H1 (cell line): ENCODE measurements around the gene CYYR1. TPM values are rescaled to one million over a fixed set of nuclear protein-coding genes. Genes with fewer than 3 reads are reported as not detected.

Experiments
- CTCF ChIA-PET: fragments of 300-600 bp; sonication (Branson Sonifier 250); formaldehyde crosslinking; loops from one replicate; lab custom pipeline; 2021; ENCODE audit not compliant: partially characterized antibody; lab: Charles Lee
- POLR2A ChIA-PET: fragments of 300-600 bp; sonication (Branson Sonifier 250); formaldehyde crosslinking; loops from one replicate; lab custom pipeline; 2021; ENCODE audit warnings: inconsistent platforms; ENCODE audit not compliant: partially characterized antibody; lab: Charles Lee
- DNase-seq, 2 experiments: peaks; one replicate each; pipeline versions ENCODE4 v3.0.0 to v3.0.0-alpha.2; 2010 to 2022; ENCODE audit warnings: low spot score in 2 of 2, low read depth in 1 of 2, mixed read lengths in 1 of 2
- FAIRE-seq: peaks from 2 replicates; lab custom pipeline; 2011; peaks lifted over from hg19 to GRCh38; lab: Jason Lieb, UNC
- H2AFZ ChIP-seq: 2 replicates; pipeline ENCODE4 v1.8.1; 2012; ENCODE audit warnings: low read length, inconsistent platforms
- H2AK5ac ChIP-seq: 2 replicates; pipeline ENCODE4 v1.6.1; 2013; ENCODE audit warnings: low read depth, low read length
- H2BK120ac ChIP-seq: replicated peaks from 2 replicates; pipeline ENCODE3; 2013; ENCODE audit warnings: low read depth, low read length, inconsistent platforms
- H2BK12ac ChIP-seq: 2 replicates; pipeline ENCODE4 v1.6.1; 2013; ENCODE audit warnings: low read depth, low read length
- H2BK15ac ChIP-seq: 2 replicates; pipeline ENCODE4 v1.6.1; 2013; ENCODE audit warnings: low read length
- H2BK20ac ChIP-seq: 2 replicates; pipeline ENCODE4 v1.6.1; 2013; ENCODE audit warnings: low read length
- H2BK5ac ChIP-seq: 2 replicates; pipeline ENCODE4 v1.6.1; 2013; ENCODE audit warnings: low read depth, low read length
- H3K14ac ChIP-seq: 2 replicates; pipeline ENCODE4 v1.6.1; 2013; ENCODE audit warnings: inconsistent platforms; ENCODE audit not compliant: insufficient read length
- H3K18ac ChIP-seq: 2 replicates; pipeline ENCODE4 v1.6.1; 2013; ENCODE audit warnings: low read length; ENCODE audit errors: extremely low read depth
- H3K23ac ChIP-seq: 2 replicates; pipeline ENCODE4 v1.6.1; 2013; ENCODE audit warnings: inconsistent platforms; ENCODE audit not compliant: insufficient read length
- H3K23me2 ChIP-seq: 2 replicates; pipeline ENCODE4 v1.6.1; 2013; ENCODE audit warnings: low read depth, low read length
- H3K27ac ChIP-seq: 2 replicates; pipeline ENCODE4 v1.6.1; 2011; ENCODE audit warnings: low read depth, low read length, inconsistent platforms
- H3K27me3 ChIP-seq, 4 experiments: replicated peaks in 1 of 4; 1 replicate in 1 of 4; 2 replicates in 3 of 4; pipeline versions ENCODE4 v1.6.1 to v1.8.1; 2011 to 2013; ENCODE audit warnings: low read length in 3 of 4, mild to moderate bottlenecking in 3 of 4, inconsistent platforms in 2 of 4, mixed read lengths in 2 of 4, moderate library complexity in 1 of 4; ENCODE audit not compliant: control insufficient read depth in 3 of 4, insufficient read depth in 3 of 4; ENCODE audit errors: extremely low read depth in 1 of 4
- H3K36me3 ChIP-seq, 4 experiments: 2 replicates each; pipeline versions ENCODE4 v1.6.1 to v1.8.1; 2011 to 2013; ENCODE audit warnings: mild to moderate bottlenecking in 4 of 4, low read length in 3 of 4, moderate library complexity in 2 of 4, control low read depth in 1 of 4, inconsistent platforms in 1 of 4; ENCODE audit not compliant: insufficient read depth in 4 of 4, control insufficient read depth in 2 of 4
- H3K4ac ChIP-seq: replicated peaks from 2 replicates; pipeline ENCODE3; 2013; ENCODE audit warnings: low read length, low read depth, mixed read lengths, inconsistent platforms; ENCODE audit not compliant: insufficient read length
- H3K4me1 ChIP-seq, 4 experiments: replicated peaks in 1 of 4; 1 replicate in 1 of 4; 2 replicates in 3 of 4; pipeline versions ENCODE4 v1.6.1 to v1.8.1; 2011 to 2013; ENCODE audit warnings: low read length in 3 of 4, inconsistent platforms in 2 of 4, mixed read lengths in 1 of 4; ENCODE audit not compliant: insufficient read depth in 4 of 4, control insufficient read depth in 3 of 4
- H3K4me2 ChIP-seq, 2 experiments: 2 replicates each; pipeline versions ENCODE4 v1.6.1 to v1.8.1; 2011 to 2013; ENCODE audit warnings: low read depth in 2 of 2, low read length in 2 of 2, control low read depth in 1 of 2, inconsistent platforms in 1 of 2, mild to moderate bottlenecking in 1 of 2; ENCODE audit not compliant: insufficient read depth in 1 of 2
- H3K4me3 ChIP-seq, 4 experiments: fragments of 200-600, 300-600 bp in 1 of 4; sonication (generic), shearing (Covaris generic), sonication (Bioruptor Twin) in 1 of 4; 2 replicates each; pipeline versions ENCODE4 v1.5.1 to v1.8.1; 2011 to 2016; ENCODE audit warnings: low read length in 4 of 4, low read depth in 3 of 4, control low read depth in 2 of 4, inconsistent platforms in 2 of 4, mild to moderate bottlenecking in 2 of 4, mixed read lengths in 1 of 4, moderate library complexity in 1 of 4; ENCODE audit not compliant: insufficient read depth in 2 of 4; ENCODE audit errors: extremely low read depth in 1 of 4
- H3K56ac ChIP-seq: replicated peaks from 2 replicates; pipeline ENCODE3; 2013; ENCODE audit warnings: low read depth, mild to moderate bottlenecking, mixed read lengths, low read length, inconsistent platforms; ENCODE audit not compliant: insufficient read length
- H3K79me1 ChIP-seq: 2 replicates; pipeline ENCODE4 v1.6.1; 2013; ENCODE audit warnings: low read depth, low read length, control low read depth
- H3K79me2 ChIP-seq, 2 experiments: 2 replicates each; pipeline versions ENCODE4 v1.6.1 to v1.8.1; 2012 to 2013; ENCODE audit warnings: low read length in 2 of 2, mild to moderate bottlenecking in 2 of 2, inconsistent platforms in 1 of 2; ENCODE audit not compliant: insufficient read depth in 2 of 2, control insufficient read depth in 1 of 2
- H3K9ac ChIP-seq, 4 experiments: replicated peaks in 1 of 4; 1 replicate in 1 of 4; 2 replicates in 3 of 4; pipeline versions ENCODE4 v1.6.1 to v1.8.1; 2011 to 2013; ENCODE audit warnings: low read depth in 3 of 4, low read length in 3 of 4, control low read depth in 2 of 4, mild to moderate bottlenecking in 2 of 4, moderate library complexity in 2 of 4, inconsistent platforms in 1 of 4; ENCODE audit errors: extremely low read depth in 1 of 4
- H3K9me3 ChIP-seq, 2 experiments: 2 replicates each; pipeline versions ENCODE4 v1.6.1 to v1.8.1; 2012 to 2013; ENCODE audit warnings: mild to moderate bottlenecking in 2 of 2, moderate library complexity in 2 of 2, control low read depth in 1 of 2, inconsistent platforms in 1 of 2, low read depth in 1 of 2, low read length in 1 of 2, mixed read lengths in 1 of 2; ENCODE audit not compliant: insufficient read depth in 2 of 2
- H4K20me1 ChIP-seq, 2 experiments: replicated peaks in 1 of 2; 2 replicates each; pipeline versions ENCODE3 to v1.8.1; 2011 to 2013; ENCODE audit warnings: inconsistent platforms in 2 of 2, low read length in 2 of 2, mild to moderate bottlenecking in 1 of 2; ENCODE audit not compliant: insufficient read depth in 2 of 2, control insufficient read depth in 1 of 2
- H4K5ac ChIP-seq: 2 replicates; pipeline ENCODE4 v1.6.1; 2013; ENCODE audit warnings: low read length, low read depth, mixed read lengths, inconsistent platforms; ENCODE audit not compliant: insufficient read length
- H4K8ac ChIP-seq: 2 replicates; pipeline ENCODE4 v1.8.0; 2013; ENCODE audit warnings: mild to moderate bottlenecking, moderate library complexity, low read length, inconsistent platforms; ENCODE audit not compliant: insufficient read depth; ENCODE audit errors: extremely low read depth
- H4K91ac ChIP-seq: replicated peaks from 2 replicates; pipeline ENCODE3; 2013; ENCODE audit warnings: low read length, mixed read lengths, inconsistent platforms; ENCODE audit not compliant: insufficient read length
- BACH1 ChIP-seq: IDR thresholded peaks from 2 replicates; pipeline ENCODE4 v1.6.1; 2012; ENCODE audit warnings: low read length, improper control_type of control experiment
- BRCA1 ChIP-seq: IDR thresholded peaks from 2 replicates; pipeline ENCODE4 v1.6.1; 2012; ENCODE audit warnings: low read depth, low read length, improper control_type of control experiment
- CBX8 ChIP-seq: fragments of 300-800, 300-1000 bp; sonication (generic); IDR thresholded peaks from 2 replicates; pipeline ENCODE4 v1.7.1; 2016; ENCODE audit warnings: low read depth, low read length, borderline replicate concordance
- CTBP2 ChIP-seq: IDR thresholded peaks from 2 replicates; pipeline ENCODE4 v1.7.0; 2011; ENCODE audit warnings: borderline replicate concordance, mild to moderate bottlenecking, moderate library complexity, mixed read lengths, low read length; ENCODE audit not compliant: insufficient read depth, insufficient read length
- EGR1 ChIP-seq: IDR thresholded peaks from 2 replicates; pipeline ENCODE4 v1.6.1; 2011; ENCODE audit warnings: low read depth, low read length, borderline replicate concordance
- FOSL1 ChIP-seq: IDR thresholded peaks from 2 replicates; pipeline ENCODE4 v1.6.1; 2011; ENCODE audit warnings: mild to moderate bottlenecking, low read depth, low read length, moderate library complexity; ENCODE audit not compliant: insufficient read depth
- GABPA ChIP-seq: IDR thresholded peaks from 2 replicates; pipeline ENCODE4 v1.6.1; 2011; ENCODE audit warnings: mild to moderate bottlenecking, low read length, moderate library complexity, borderline replicate concordance; ENCODE audit not compliant: insufficient read depth
- GTF2F1 ChIP-seq: IDR thresholded peaks from 2 replicates; pipeline ENCODE4 v1.6.1; 2012; ENCODE audit warnings: low read depth, low read length, improper control_type of control experiment, borderline replicate concordance
- NRF1 ChIP-seq: IDR thresholded peaks from 2 replicates; pipeline ENCODE4 v1.6.1; 2011; ENCODE audit warnings: mild to moderate bottlenecking, low read depth, low read length, improper control_type of control experiment
- RAD21 ChIP-seq, 2 experiments: IDR thresholded peaks in 1 of 2; conservative IDR thresholded peaks in 1 of 2; 2 replicates each; pipeline ENCODE4 v1.6.1; 2011; ENCODE audit warnings: low read depth in 2 of 2, low read length in 2 of 2, improper control_type of control experiment in 1 of 2, inconsistent platforms in 1 of 2, mild to moderate bottlenecking in 1 of 2, moderate library complexity in 1 of 2
- SIX5 ChIP-seq: IDR thresholded peaks from 2 replicates; pipeline ENCODE4 v1.6.1; 2011; ENCODE audit warnings: mild to moderate bottlenecking, low read depth, low read length
- TAF1 ChIP-seq: IDR thresholded peaks from 2 replicates; pipeline ENCODE4 v1.6.1; 2011; ENCODE audit warnings: mild to moderate bottlenecking, low read depth, low read length
- TBP ChIP-seq: IDR thresholded peaks from 2 replicates; pipeline ENCODE4 v1.6.1; 2011; ENCODE audit warnings: low read depth, low read length, improper control_type of control experiment
- WGBS, 2 experiments: shearing (Covaris generic) in 1 of 2; methylation state at CpG; one replicate each; pipeline versions ENCODE4 v1.1.6 to v1.1.7; 2013 to 2015; ENCODE audit warnings: low lambda C conversion rate in 2 of 2, mixed read lengths in 2 of 2, inconsistent platforms in 1 of 2, low coverage in 1 of 2, missing lambda C conversion rate in 1 of 2; ENCODE audit not compliant: insufficient replicate concordance in 2 of 2, insufficient coverage in 1 of 2, insufficient read length in 1 of 2; ENCODE audit errors: extremely low coverage in 1 of 2, missing lambda C conversion rate in 1 of 2; 5-methylcytosine and 5-hydroxymethylcytosine counted together
- polyA plus RNA-seq, 7 experiments: library from polyadenylated mRNA; depleted of rRNA in 3 of 7; stranded (reverse) in 5 of 7; unstranded in 2 of 7; fragments of >200 nt in 5 of 7; fragments of 200-250 nt in 2 of 7; gene quantifications; 1 replicate in 5 of 7; 2 replicates in 1 of 7; 4 replicates in 1 of 7; pipeline versions ENCODE4 v1.2.1 to v1.2.3, GENCODE V29; 2011 to 2013; ENCODE audit warnings: missing spikeins in 2 of 7, mixed read lengths in 2 of 7
- total RNA-seq: library from RNA; stranded (reverse); fragmentation: NEBNext Ultra II Directional; extraction: Animal tissue kit (Norgen Biotek cat#: 25700); gene quantifications from 2 replicates; pipeline ENCODE4 v1.2.1, GENCODE V29; 2021
- TF ChIP-seq, protein P1 (sequence below): IDR thresholded peaks from 2 replicates; pipeline ENCODE4 v1.6.1; 2012; ENCODE audit warnings: inconsistent platforms

The CYYR1 gene
- total and polyA plus RNA-seq, 2 of the 8 experiments (the other 6 are each of a cell fraction or from before 2014, with no cell fraction given), result 12.2 to 37.9 TPM

DNA sequence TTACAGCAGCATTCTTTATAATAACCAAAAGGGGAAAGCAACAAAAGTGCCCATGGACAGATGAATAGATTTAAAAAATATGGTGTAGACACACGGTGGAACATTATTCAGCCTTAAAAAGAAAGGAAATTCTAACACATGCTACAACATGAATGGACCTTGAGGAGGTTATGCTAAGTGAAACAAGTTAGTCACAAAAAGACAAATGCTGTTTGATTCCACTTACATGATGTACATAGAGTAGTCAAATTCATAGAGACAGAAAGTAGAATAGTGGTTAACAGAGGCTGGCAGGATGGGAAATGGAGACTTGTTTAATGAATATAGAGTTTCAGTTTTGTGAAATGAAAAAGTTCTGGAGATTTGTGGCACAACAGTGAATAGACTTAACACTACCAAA lies 151.4 kb downstream of the CYYR1 start:
- Histone ChIP-seq H4K8ac (no peak overlapping the region), H3K23ac (no peak overlapping the region), H3K36me3 (no peaks in the 10 kb centered on the region), H2AK5ac (no peak overlapping the region), H2BK12ac (no peak overlapping the region), H2BK5ac (no peak overlapping the region), H2BK15ac (no peak overlapping the region), H3K9me3 (no peaks in the 10 kb centered on the region; a peak in 1 of 4 replicates), H4K91ac (no peak overlapping the region), H4K20me1 (no peaks in the 10 kb centered on the region), H3K56ac (no peak overlapping the region)
- no peak for DNase-seq
- WGBS, 2 experiments, result 100% methylated on average over 1 of the region's 1 CpG; no CpG with 5 or more reads in 1 of the 2 experiments
- TF ChIP-seq CTBP2 (no peak), BACH1 (no peak), NRF1 (no peak), GTF2F1 (no peak), CBX8 (no peak), BRCA1 (no peak), TBP (no peak), EGR1 (no peak), TAF1 (no peak), RAD21 (IDR thresholded peaks at IDR 0.05 in 1 of 2, conservative IDR thresholded peaks at IDR 0.05 in 1 of 2; ENCODE audit: low read depth in 2 of 2, low read length in 2 of 2) (no peak), SIX5 (no peak), FOSL1 (no peak), GABPA (no peak)
- TF ChIP-seq, protein P1, sequence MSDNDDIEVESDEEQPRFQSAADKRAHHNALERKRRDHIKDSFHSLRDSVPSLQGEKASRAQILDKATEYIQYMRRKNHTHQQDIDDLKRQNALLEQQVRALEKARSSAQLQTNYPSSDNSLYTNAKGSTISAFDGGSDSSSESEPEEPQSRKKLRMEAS, result no peak
- TF ChIP-seq, all 59 proteins: peak for 0
- Histone ChIP-seq H3K27ac (no peak overlapping the region), H3K4me3 (no peak overlapping the region), H3K79me1 (no peaks in the 10 kb centered on the region), H3K79me2 (no peaks in the 10 kb centered on the region), H3K4me1 (peaks cover 0 to 2% (median 0%) of the 10 kb centered on the region in 4 experiments; a peak in 1 of 7 replicates), H2BK120ac (no peak overlapping the region), H2AFZ (no peak overlapping the region), H3K14ac (no peak overlapping the region), H3K9ac (no peak overlapping the region), H4K5ac (no peak overlapping the region), H3K27me3 (no peaks in the 10 kb centered on the region), H3K23me2 (no peaks in the 10 kb centered on the region), H3K4me2 (no peak overlapping the region), H3K18ac (no peak overlapping the region), H3K4ac (no peak overlapping the region), H2BK20ac (no peak overlapping the region)
- FAIRE-seq, result no peak
- ChIA-PET POLR2A (no interaction called here), CTCF (no interaction called here)
